ENCODE measurements around the gene TRIM24.

Gene TRIM24

DNA sequence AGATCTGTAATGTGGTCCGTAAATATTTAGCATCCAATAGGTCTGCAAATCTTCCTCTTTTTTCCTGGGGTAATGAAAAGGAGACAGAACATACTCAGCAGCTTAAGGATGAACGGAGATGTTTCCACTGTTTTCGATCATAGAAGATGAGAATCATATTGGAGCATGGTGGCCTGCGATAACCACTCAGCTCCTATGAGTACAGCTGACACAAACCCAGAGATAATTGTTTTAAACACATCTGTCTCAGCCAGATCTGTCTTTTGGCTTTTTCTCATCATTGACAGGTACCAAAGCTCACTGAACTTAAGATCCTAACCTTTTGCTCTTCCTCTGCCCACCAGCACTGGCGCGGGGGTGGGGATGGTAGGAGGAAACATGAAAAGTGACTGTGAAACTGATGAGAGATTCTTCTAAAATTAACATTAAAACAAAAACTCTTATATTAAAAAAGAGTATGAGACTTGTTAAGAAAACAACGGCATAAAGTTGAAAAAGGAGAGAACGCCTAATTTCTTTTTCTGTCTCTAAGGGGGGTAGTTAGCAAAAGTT lies 170.1 kb downstream of the TRIM24 start:
- DNase-seq: no peak

DNA sequence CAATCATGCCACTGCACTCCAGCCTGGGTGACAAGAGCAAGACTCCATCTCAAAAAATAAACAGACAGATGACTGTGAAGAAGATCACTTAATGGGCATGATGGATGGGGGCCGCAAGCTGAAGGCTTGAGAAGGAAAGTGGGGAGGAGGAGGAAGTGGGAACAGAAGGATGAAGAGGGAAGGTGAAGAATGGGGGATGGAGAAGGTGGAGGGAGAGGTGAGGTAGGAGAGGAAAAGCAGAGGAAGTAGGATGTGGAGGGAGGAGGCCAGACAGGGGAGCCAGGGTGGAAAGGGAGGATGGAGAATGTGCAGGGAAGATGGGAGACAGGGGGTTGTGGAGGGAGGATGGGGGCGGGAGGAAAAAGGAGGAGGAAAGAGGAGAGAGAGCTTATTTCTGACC lies 172.3 kb downstream of the TRIM24 start:
- no peak for DNase-seq

DNA sequence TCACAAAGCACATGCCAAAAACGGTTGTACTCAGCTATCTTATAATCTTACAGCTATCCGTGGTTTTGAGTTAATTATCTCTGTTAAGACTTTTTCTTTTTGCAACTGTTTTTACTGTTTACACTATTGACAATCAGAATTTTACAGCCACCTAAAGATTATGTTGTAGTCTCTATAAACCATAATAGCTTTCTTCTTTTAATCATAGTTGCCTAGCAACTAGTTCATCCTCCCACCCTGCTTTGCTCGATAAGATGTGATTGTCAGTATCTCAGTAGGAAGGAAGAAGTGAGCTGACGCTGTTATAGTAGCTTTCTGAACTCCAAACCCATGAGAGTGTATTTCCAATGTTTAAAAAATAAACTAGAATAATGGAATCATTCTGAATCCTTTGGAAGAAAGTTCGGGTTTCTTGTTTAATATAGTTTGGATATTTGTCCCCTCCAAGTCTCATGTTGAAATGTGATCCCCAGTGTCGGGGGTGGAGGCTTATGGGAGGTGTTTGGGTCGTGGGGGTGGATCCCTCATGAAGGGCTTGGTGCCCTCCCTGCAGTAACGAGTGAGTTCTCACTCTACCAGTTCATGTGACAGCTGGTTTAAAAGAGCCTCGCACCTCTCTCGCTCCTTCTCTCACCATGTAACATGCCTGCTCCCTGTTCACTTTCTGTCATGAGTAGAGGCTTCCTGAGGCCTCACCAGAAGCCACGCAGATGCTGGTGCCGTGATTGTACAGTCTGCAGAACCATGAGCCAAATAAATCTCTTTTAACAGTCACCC lies 173.0 kb downstream of the TRIM24 start:
- DNase-seq: no peak
